ENCODE data around the gene CRAMP1.

DNA sequence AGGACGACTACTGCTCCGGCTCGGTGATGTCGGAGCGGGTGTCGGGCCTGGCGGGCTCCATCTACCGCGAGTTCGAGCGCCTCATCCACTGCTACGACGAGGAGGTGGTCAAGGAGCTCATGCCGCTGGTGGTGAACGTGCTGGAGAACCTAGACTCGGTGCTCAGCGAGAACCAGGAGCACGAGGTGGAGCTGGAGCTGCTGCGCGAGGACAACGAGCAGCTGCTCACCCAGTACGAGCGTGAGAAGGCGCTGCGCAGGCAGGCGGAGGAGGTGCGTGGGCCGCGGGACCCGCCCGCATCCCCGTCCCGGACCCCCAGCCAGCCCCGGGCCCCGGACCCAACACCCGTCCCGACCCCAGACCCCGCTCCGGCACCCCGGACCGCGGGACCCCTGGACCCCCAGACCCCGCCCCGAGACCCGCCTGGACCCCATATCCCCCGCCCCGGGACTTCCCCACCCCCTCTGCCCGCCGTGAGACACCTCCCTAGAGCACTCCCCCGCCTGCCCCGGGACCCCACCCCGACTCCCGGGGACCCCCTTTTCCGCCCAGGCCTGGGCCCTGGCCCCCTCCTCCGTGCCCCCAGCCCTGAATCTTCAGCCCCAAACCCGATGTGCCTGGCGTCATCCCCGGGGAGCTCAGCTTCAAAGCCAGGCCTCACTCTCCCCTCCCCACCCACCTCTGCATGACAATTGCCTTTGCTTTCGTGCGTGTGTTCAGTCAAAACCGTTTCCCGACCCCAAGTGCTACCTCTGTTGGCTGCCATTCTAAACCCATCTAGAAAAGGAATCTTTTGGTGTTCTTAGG lies 94.4 kb downstream of the CRAMP1 start:
- TF ChIP-seq EZH2 (IDR thresholded peaks at IDR 0.05; ENCODE audit: insufficient read depth, poor library complexity, severe bottlenecking) (no peak), EZH2phosphoT487 (IDR thresholded peaks at IDR 0.05; ENCODE audit: insufficient read depth, low read depth) (no peak)

Data from GM23248 (cell line).